Measurements from ENCODE around the gene CLHC1.
"Not testable (repeated sequence)": the region's sequence is repeated elsewhere in the genome, so short reads cannot be mapped to it uniquely, and the experiment has no call there.

Gene CLHC1

DNA sequence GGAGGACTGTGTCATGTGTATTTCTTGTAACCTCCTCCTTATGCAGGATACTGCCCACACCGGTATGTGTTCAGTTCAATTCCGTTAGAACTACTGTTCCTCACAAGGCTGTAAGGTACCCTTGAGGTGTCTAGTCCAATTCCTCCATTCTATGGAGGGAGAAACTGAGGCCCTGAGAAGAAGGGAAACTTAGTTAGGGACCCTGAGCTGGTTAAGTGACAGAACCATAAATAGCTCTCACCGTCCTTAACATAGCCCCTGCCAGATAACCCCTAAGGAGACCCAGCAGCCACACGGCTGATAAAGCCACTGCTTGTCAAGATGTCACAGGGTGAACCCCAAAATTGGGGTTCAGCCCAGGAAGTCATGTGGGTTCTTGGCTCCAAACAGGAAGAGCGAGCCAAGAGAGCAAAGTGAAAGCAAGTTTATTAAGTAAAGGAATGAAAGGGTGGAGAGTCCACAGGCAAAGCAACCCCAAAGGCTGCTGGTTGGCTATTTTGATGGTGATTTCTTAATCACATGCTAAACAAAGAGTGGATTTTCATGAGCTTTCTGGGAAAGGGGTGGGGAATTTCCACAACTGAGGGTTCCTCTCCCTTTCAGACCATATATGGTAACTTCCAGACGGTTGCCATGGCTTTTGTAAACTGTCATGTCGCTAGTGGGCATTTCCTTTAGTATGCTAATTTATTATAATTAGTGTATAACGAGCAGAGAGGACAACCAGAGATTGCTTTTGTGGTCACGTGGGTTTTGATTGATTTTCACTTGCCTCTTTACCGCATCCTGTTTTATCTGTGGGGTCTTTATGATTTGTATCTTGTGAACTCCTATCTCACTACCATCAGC is 98.4 kb downstream of the CLHC1 start:
- peak; percentile 97 to 99 for DNase-seq

- no peak for DNase-seq
Observed at GRCh38 chr2:55130849-55131248, 101.2 kb downstream of the CLHC1 start.

- DNase-seq = not testable (repeated sequence)
Observed at GRCh38 chr2:55126643-55127042, 105.5 kb downstream of the CLHC1 start.

Measured in inflammatory macrophage treated with lipopolysaccharide for 1 hour (primary cell).